HepG2 (cell line): Measurements from ENCODE around the gene PUS1. TPM values are rescaled to one million over a fixed set of nuclear protein-coding genes. Genes with fewer than 3 reads are reported as not detected.

Experiments
- ATAC-seq: fragments of 200-7000 bp; cut with Tn5 transposase; 3 replicates; pipeline ENCODE4 v1.9.1; 2020; ENCODE audit warnings: mild to moderate bottlenecking, moderate library complexity
- BruUV-seq: library from RNA; stranded (reverse); fragments of 400-500 nt; replicated peaks from 2 replicates; lab custom pipeline; 2021; lab: Mats Ljungman, UMichigan
- CTCF ChIA-PET: fragments of 300-600 bp; formaldehyde crosslinking; extraction: SDS; loops from one replicate; lab custom pipeline; 2021; ENCODE audit warnings: low total read pairs, inconsistent platforms, low intra/inter-chr PET ratio; lab: Yijun Ruan, JAX
- POLR2A ChIA-PET: fragments of 350-600 bp; sonication (Branson Sonifier 250); formaldehyde crosslinking; loops from one replicate; lab custom pipeline; 2020; ENCODE audit warnings: antibody characterized with exemption, inconsistent platforms; lab: Yijun Ruan, JAX
- DNase-seq: peaks from one replicate; pipeline ENCODE4 v3.0.0-alpha.2; 2015; ENCODE audit warnings: low spot score
- FAIRE-seq: peaks from 3 replicates; lab custom pipeline; 2011; peaks lifted over from hg19 to GRCh38; lab: Jason Lieb, UNC
- H2AFZ ChIP-seq: one replicate; pipeline ENCODE4 v1.6.1; 2011; ENCODE audit warnings: low read length, inconsistent platforms
- H3K27ac ChIP-seq: fragments of 300-600 bp; 3 replicates; pipeline ENCODE4 v1.8.0; 2011; ENCODE audit warnings: mixed run types, mild to moderate bottlenecking, mixed read lengths, low read length, inconsistent platforms; ENCODE audit not compliant: insufficient read depth; ENCODE audit errors: extremely low read length
- H3K27me3 ChIP-seq, 2 experiments: fragments of 200-600 bp in 1 of 2; 2 replicates in 1 of 2; 3 replicates in 1 of 2; pipeline versions ENCODE4 v1.6.0 to v1.8.0; 2011; ENCODE audit warnings: low read length in 2 of 2, mild to moderate bottlenecking in 2 of 2, moderate library complexity in 2 of 2, inconsistent platforms in 1 of 2; ENCODE audit not compliant: insufficient read depth in 2 of 2, control insufficient read depth in 1 of 2
- H3K36me3 ChIP-seq, 2 experiments: fragments of 200-600 bp in 1 of 2; replicated peaks in 1 of 2; 2 replicates in 1 of 2; 3 replicates in 1 of 2; pipeline versions ENCODE4 v1.5.1 to v1.8.0; 2011; ENCODE audit warnings: low read length in 2 of 2, inconsistent platforms in 1 of 2; ENCODE audit not compliant: insufficient read depth in 2 of 2, control insufficient read depth in 1 of 2
- H3K4me1 ChIP-seq: 2 replicates; pipeline ENCODE4 v1.5.1; 2012; ENCODE audit warnings: low read length, inconsistent platforms; ENCODE audit not compliant: insufficient read depth
- H3K4me2 ChIP-seq: 2 replicates; pipeline ENCODE4 v1.6.0; 2011; ENCODE audit warnings: low read depth, low read length, inconsistent platforms
- H3K4me3 ChIP-seq, 3 experiments: fragments of 200-600 bp in 1 of 3; sonication (generic), shearing (Covaris generic) in 1 of 3; replicated peaks in 1 of 3; 2 replicates each; pipeline ENCODE4 v1.5.1; 2011 to 2016; ENCODE audit warnings: low read length in 3 of 3, inconsistent platforms in 2 of 3, low read depth in 2 of 3, mild to moderate bottlenecking in 2 of 3, control low read depth in 1 of 3, mixed read lengths in 1 of 3; ENCODE audit not compliant: insufficient read depth in 1 of 3
- H3K79me2 ChIP-seq: one replicate; pipeline ENCODE4 v1.6.1; 2011; ENCODE audit warnings: low read length, inconsistent platforms; ENCODE audit not compliant: insufficient read depth
- H3K9ac ChIP-seq: 2 replicates; pipeline ENCODE4 v1.6.0; 2011; ENCODE audit warnings: mild to moderate bottlenecking, low read depth, low read length, inconsistent platforms; ENCODE audit not compliant: insufficient read depth
- H3K9me3 ChIP-seq: 2 replicates; pipeline ENCODE4 v1.5.1; 2012; ENCODE audit warnings: mild to moderate bottlenecking, low read length
- H4K20me1 ChIP-seq: 2 replicates; pipeline ENCODE4 v1.6.0; 2011; ENCODE audit warnings: inconsistent platforms, mild to moderate bottlenecking, low read length, moderate library complexity; ENCODE audit not compliant: insufficient read depth
- BCLAF1 ChIP-seq: fragments of 450-650 bp; IDR thresholded peaks from 2 replicates; pipeline ENCODE4 v1.6.1; 2017; ENCODE audit warnings: mild to moderate bottlenecking
- GLI4 ChIP-seq: sonication (generic); formaldehyde crosslinking; IDR thresholded peaks from 2 replicates; pipeline ENCODE4 v1.5.1; 2020; ENCODE audit warnings: missing genetic modification reagents, mild to moderate bottlenecking, moderate library complexity, borderline replicate concordance
- HOMEZ ChIP-seq: IDR thresholded peaks from 2 replicates; pipeline ENCODE4 v1.6.1; 2016; ENCODE audit warnings: low read depth
- MLX ChIP-seq: IDR thresholded peaks from 2 replicates; pipeline ENCODE4 v1.6.1; 2016
- RELA ChIP-seq: sonication (generic); formaldehyde crosslinking; IDR thresholded peaks from 2 replicates; pipeline ENCODE4 v1.4.0; 2020; ENCODE audit warnings: missing genetic modification reagents
- RXRA ChIP-seq: sonication (generic); formaldehyde crosslinking; IDR thresholded peaks from 2 replicates; pipeline ENCODE4 v1.5.1; 2020; ENCODE audit warnings: missing genetic modification reagents
- SKI ChIP-seq: fragments of 450-650 bp; IDR thresholded peaks from one replicate; pipeline ENCODE4 v1.6.1; 2018; ENCODE audit warnings: mild to moderate bottlenecking; ENCODE audit not compliant: partially characterized antibody
- TBX3 ChIP-seq: fragments of 450-650 bp; IDR thresholded peaks from 2 replicates; pipeline ENCODE4 v1.6.1; 2017; ENCODE audit warnings: antibody characterized with exemption, mild to moderate bottlenecking, inconsistent platforms, borderline replicate concordance
- TRIM22 ChIP-seq: fragments of 450-650 bp; IDR thresholded peaks from 2 replicates; pipeline ENCODE4 v1.6.1; 2017
- TSC22D2 ChIP-seq: sonication (generic); formaldehyde crosslinking; IDR thresholded peaks from 2 replicates; pipeline ENCODE4 v1.5.1; 2020; ENCODE audit warnings: missing genetic modification reagents, mild to moderate bottlenecking, borderline replicate concordance
- ZNF230 ChIP-seq: sonication (generic); formaldehyde crosslinking; IDR thresholded peaks from 2 replicates; pipeline ENCODE4 v1.4.0; 2020; ENCODE audit warnings: mild to moderate bottlenecking, missing genetic modification reagents
- ZNF414 ChIP-seq: sonication (generic); formaldehyde crosslinking; IDR thresholded peaks from 2 replicates; pipeline ENCODE4 v1.5.0; 2020; ENCODE audit warnings: missing genetic modification reagents
- ZNF496 ChIP-seq: sonication (generic); formaldehyde crosslinking; IDR thresholded peaks from 2 replicates; pipeline ENCODE4 v1.8.1; 2023; ENCODE audit warnings: mild to moderate bottlenecking, moderate library complexity, missing genetic modification reagents; ENCODE audit not compliant: insufficient replicate concordance
- ZNF512B ChIP-seq: sonication (generic); formaldehyde crosslinking; IDR thresholded peaks from 2 replicates; pipeline ENCODE4 v1.5.1; 2020; ENCODE audit warnings: missing genetic modification reagents, mild to moderate bottlenecking, borderline replicate concordance
- ZNF839 ChIP-seq: sonication (generic); formaldehyde crosslinking; IDR thresholded peaks from 2 replicates; pipeline ENCODE4 v1.4.0; 2020; ENCODE audit warnings: missing genetic modification reagents, mild to moderate bottlenecking, borderline replicate concordance
- WGBS: methylation state at CpG from one replicate; pipeline ENCODE4 v1.1.6; 2017; ENCODE audit warnings: low lambda C conversion rate; 5-methylcytosine and 5-hydroxymethylcytosine counted together
- in situ Hi-C: cut with HindIII; loops from 2 replicates; pipeline ENCODE4 v1.10.0; 2017; ENCODE audit warnings: low pct_unique_long_range_greater_than_20kb; ENCODE audit not compliant: extremely low pct_ligation_motif_present
- intact Hi-C: fragments of 100-400 bp; cut with micrococcal nuclease; formaldehyde crosslinking; loops from one replicate; pipeline ENCODE4 v1.10.0; 2022; ENCODE audit not compliant: unreplicated experiment
- polyA plus RNA-seq, 8 experiments: library from polyadenylated mRNA; depleted of rRNA in 3 of 8; stranded (reverse) in 7 of 8; unstranded in 1 of 8; fragments of >200 nt; fragmentation: Illumina TruSeq in 4 of 8; extraction: Trizol in 4 of 8; gene quantifications; 2 replicates each; pipeline versions ENCODE4 v1.2.1 to v1.2.3, GENCODE V29; 2011 to 2016; ENCODE audit warnings: low read depth in 4 of 8, missing spikeins in 1 of 8, mixed read lengths in 1 of 8; ENCODE audit not compliant: insufficient read depth in 1 of 8
- total RNA-seq, 5 experiments: library from RNA; depleted of rRNA; stranded (reverse); fragments of >200 nt; fragmentation: Illumina TruSeq; extraction: Trizol; gene quantifications; 2 replicates each; pipeline ENCODE4 v1.2.3, GENCODE V29; 2016; ENCODE audit warnings: low read depth in 1 of 5

Gene PUS1
- total and polyA plus RNA-seq, 2 of the 13 experiments (the other 11 are each of a cell fraction or from before 2014, with no cell fraction given), result 19.2 to 24.7 TPM

GRCh38 chr12:131987552-131987951 is 58.5 kb downstream of the PUS1 start:
- FAIRE-seq, result no peak
- in situ Hi-C loops, result no loop called here
- no peaks in the 10 kb centered on the region for H4K20me1 ChIP-seq
- CTCF ChIA-PET, result no interaction called here
- H3K79me2 ChIP-seq, result no peaks in the 10 kb centered on the region
- H3K4me1 ChIP-seq, result no peaks in the 10 kb centered on the region
- no peak for ATAC-seq
- POLR2A ChIA-PET, result no interaction called here
- 95% methylated on average over 7 of the region's 8 CpGs for WGBS
- no peak overlapping the region for H2AFZ ChIP-seq
- H3K9me3 ChIP-seq, result no peaks in the 10 kb centered on the region
- peaks cover 42 to 79% of the 10 kb centered on the region in 2 experiments for H3K36me3 ChIP-seq
- no peak for DNase-seq
- no peak overlapping the region for H3K27ac ChIP-seq
- no peak overlapping the region for H3K4me2 ChIP-seq
- intact Hi-C loops, result no loop called here
- H3K4me3 ChIP-seq, result no peak overlapping the region
- BruUV-seq, result no TSS peak
- no peak overlapping the region for H3K9ac ChIP-seq
- H3K27me3 ChIP-seq, result no peaks in the 10 kb centered on the region
- TF ChIP-seq ZNF839 (CRISPR knock-in tag), result no peak
- no peak for TF ChIP-seq ZNF496 (CRISPR knock-in tag)
- TF ChIP-seq TSC22D2 (CRISPR knock-in tag), result no peak
- TF ChIP-seq TRIM22, result no peak
- TF ChIP-seq ZNF414 (CRISPR knock-in tag), result no peak
- TF ChIP-seq HOMEZ, result no peak
- no peak for TF ChIP-seq ZNF512B
- TF ChIP-seq RELA (CRISPR knock-in tag), result no peak
- no peak for TF ChIP-seq SKI
- no peak for TF ChIP-seq ZNF230 (CRISPR knock-in tag)
- TF ChIP-seq BCLAF1, result no peak
- TF ChIP-seq GLI4 (CRISPR knock-in tag), result no peak
- no peak for TF ChIP-seq RXRA (CRISPR knock-in tag)
- no peak for TF ChIP-seq MLX (CRISPR knock-in tag)
- no peak for TF ChIP-seq TBX3
